Stimulated activated CD4-positive, alpha-beta T cell treated with anti-CD3 and anti-CD28 coated beads, Interleukin-1b, Interleukin-23, amount 100 ng/mL, for 4 hours (primary cell): ENCODE measurements around the gene ZNF611.
"Not testable (repeated sequence)": the region's sequence is repeated elsewhere in the genome, so short reads cannot be mapped to it uniquely, and the experiment has no call there.

ENCODE experiments used
- DNase-seq, 2 donors: peaks; one replicate each; pipeline ENCODE4 v3.0.0-alpha.2; 2020; ENCODE audit warnings: low read depth in 2 of 2

ZNF611 gene

DNA sequence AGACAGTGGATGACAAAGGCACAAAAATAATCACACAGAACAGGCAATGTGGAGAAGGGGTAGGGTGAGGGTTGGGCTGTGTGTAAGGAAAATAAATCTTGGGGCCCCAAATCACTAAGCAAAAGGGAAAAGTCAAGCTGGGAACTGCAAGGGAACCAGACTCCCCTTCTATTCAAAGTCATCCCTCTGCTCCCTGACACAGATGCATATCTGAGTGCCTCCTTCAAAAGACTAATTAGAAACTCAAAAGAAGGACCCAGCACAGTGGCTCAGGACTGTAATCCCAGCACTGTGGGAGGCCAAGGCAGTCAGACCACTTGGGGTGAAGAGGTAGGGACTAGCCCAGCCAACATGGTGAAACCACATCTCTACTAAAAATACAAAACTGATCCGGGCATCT is 18.3 kb downstream of the ZNF611 start:
- DNase-seq: no peak

DNA sequence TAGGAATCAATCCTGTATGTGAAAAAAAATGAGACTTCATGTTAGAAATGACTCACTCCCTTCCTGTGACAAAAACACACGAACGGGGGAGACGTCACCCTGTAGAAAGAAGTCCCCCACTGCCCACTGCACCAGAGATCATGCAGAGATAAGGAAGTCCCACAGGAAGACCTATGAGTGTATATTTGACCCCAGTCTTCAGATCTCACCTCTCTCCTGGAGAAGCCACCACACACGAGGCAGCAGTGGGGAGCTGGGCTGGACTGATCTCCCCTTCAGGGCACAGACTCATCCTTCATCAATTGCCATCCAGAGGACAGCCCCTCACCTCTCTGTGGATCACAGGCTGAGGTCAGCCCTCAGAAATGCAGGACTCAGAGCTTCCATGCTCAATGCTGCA is 18.9 kb downstream of the ZNF611 start:
- DNase-seq: not testable (repeated sequence)

DNA sequence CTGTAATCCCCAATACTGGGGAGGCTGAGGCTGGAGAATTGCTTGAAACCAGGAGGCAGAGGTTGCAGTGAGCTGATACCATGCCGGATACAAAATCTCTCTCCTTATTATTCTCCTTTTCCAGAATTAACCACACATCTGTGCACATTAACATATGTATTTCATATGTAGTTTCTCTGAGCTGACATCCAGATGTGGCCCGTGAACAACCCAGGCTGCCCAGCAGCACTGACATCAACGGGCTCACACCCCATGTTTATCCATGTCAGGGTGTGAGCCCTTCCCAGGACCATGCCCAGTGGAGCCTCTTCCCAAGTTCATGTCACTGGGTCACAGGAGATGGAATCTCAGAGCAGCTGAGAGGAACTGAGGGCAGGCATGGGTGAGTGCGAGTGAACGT is 19.5 kb downstream of the ZNF611 start:
- DNase-seq: not testable (repeated sequence)

DNA sequence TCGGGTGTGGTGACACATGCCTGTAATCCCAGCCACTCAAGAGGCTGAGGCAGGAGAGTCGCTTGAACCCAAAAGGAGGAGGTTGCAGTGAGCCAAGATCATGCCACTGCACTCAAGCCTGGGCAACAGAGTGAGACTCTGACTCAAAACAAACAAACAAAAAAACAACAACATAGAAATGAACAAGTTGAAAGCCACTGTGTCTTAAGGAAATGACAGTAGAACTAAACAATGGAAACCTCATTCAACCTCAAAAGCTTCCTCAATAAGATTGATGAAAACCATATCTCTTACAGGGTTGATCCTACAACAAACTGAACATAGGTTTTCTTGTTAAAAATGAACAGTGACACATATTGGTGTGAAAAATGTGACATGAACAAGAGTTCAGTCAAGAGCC is 21.8 kb downstream of the ZNF611 start:
- DNase-seq: not testable (repeated sequence)

DNA sequence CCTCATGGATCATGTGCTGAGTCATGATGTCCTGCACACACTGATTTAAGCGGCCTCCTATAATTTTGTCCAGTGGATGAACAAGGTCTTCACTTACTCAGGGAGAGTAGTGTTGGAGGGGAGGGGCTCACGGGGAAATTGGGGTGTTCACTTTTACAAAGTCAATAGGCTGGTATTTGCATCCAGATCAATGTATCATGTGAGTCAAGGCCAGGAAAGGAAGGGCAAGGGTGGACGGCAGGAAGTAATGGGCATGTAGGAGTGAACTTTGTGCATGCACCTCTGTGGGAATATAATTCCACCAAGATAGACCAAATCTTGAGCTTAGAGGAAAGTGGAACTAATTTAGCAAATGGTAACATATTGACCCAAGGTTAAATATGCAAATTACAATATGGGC is 23.2 kb downstream of the ZNF611 start:
- not testable (repeated sequence) for DNase-seq

DNA sequence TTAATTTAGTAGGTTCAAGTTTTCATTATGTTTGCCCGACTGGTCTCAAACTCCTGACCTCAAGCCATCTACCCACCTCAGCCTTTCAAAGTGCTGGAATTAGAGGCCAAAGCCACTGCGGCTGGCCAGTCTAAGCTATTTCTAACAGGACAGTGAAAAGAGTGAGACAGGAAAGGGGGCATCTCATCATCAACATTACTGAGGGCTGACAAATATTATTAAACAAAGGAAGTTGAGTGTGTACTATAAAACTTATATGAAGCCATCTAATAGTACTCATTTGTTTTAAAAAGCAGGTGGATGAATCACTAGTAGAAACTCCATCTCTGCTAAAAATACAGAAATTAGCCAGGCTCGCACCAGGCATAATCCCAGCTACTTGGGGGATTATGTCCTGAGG is 24.3 kb downstream of the ZNF611 start:
- DNase-seq: no peak

DNA sequence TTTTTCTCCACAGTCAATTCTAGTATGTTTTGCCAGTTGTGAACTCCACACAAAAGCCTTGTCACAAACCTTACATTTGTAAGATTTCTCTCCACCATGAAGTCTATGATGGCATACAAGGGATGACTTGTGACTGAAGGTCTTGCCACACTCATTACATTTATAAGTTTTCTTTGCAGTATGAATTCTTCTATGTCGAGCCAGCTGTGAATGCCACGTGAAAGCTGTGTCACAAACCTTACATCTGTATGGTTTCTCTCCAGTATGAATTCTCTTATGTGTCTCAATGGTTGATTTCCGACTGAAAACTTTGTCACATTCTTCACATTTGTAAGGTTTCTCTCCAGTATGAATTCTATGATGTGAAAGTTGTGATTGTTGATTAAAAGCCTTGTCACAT is 29.2 kb downstream of the ZNF611 start:
- not testable (repeated sequence) for DNase-seq

DNA sequence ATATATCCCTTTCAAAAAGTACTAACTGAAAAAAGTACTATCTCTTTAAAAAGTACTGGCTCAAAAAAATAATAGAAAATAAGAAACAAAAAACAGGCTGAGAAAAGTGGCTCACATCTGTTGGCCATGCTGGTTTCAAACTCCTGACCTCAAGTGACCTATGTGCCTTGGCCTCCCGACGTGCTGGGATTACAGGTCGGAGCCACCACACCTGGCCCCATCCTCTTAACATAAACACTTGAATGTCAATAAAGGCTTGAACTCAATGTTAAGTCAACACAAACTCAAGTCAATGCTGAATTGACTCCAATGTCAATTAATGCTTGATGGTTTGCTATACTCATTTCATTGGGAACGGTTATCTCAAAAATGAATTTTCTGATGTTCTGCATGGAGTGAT is 30.9 kb downstream of the ZNF611 start:
- DNase-seq: no peak

DNA sequence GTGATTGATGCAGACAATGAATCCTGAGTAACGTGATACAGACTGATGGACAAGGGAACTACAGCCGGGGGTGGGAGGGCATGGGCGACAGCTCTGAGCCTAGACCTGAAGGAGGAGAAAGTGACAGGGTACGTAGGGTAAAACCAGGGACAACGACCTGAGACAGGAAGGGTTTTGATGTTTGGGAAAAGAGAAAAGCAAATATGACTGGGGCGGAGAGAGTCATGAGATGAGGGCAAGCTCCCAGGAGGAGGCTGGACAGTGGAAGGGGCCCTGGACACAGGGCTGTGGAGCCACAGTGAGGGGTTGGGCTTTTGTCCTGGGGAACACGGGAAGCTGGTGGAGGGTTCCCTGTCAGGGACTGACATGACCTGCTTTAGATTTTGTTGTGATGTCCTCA is 34.2 kb downstream of the ZNF611 start:
- no peak for DNase-seq

DNA sequence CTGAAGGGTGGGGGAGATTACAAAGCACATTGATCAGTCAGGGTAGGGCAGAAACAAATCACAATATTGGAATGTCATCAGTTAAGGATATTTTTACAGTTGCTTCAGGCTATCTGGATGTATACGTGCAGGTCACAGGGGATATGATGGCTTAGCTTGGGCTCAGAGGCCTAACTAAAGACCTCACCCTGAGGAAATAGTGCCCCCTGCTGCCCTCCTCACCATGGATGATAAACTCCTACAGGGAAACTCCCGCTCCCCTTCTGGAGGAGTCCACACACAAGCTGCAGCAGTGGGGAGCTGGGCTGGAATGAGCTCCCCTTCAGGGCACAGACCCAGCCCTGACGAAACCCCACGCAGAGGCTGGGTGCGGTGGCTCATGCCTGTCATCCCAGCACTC is 35.3 kb downstream of the ZNF611 start:
- DNase-seq: not testable (repeated sequence)

DNA sequence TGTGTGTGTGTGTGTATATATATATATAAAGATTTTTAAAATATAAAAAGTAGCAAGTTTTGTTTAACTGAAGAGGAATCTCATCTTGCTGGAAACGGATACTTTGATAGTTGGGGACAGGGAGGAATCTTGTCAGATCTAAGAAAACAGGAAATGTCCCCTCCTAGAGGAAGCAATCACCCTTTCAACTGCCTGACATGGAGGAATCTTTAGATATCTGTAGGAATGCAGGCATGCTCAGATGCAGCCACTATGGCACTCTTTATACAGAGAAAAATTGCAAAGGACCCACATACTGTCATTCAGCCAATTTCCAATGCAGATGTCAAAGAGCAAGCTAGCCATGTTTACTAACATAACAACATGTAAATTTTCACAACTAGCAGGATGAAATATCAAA is 38.8 kb downstream of the ZNF611 start:
- no peak for DNase-seq

DNA sequence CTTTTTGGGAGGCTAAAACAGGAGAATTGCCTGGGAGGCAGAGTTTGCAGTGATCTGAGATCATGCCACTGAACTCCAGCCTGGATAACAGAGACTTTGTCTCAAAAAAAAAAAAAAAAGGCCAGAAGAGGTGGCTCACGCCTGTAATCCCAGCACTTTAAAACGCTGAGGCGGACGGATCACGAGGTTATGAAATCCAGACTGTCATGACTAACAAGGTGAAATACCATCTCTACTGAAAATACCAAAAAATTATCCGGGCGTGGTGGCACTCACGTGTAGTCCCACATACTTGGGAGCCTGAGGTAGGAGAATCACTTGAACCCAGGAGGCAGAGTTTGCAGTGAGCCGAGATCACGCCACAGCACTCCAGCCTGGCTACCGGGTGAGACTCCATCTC is 39.9 kb downstream of the ZNF611 start:
- DNase-seq: no peak

DNA sequence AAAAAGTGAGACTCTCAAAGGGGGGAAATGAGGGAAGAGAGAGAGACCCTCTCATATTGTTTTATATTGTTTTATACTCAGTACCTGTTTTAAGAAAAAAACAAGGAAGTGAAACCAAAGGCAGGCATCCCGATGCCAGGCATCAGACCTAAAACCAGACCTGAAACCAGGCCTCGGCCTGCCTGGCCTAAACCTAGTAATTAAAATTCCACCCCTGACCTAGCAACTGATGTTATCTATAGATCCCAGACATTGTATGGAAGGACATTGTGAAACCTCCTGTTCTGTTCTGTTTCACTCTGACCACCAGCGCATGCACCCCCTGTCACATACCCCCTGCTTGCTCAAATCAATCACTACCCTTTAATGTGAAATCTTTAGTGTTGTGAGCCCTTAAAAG is 40.6 kb downstream of the ZNF611 start:
- not testable (repeated sequence) for DNase-seq

DNA sequence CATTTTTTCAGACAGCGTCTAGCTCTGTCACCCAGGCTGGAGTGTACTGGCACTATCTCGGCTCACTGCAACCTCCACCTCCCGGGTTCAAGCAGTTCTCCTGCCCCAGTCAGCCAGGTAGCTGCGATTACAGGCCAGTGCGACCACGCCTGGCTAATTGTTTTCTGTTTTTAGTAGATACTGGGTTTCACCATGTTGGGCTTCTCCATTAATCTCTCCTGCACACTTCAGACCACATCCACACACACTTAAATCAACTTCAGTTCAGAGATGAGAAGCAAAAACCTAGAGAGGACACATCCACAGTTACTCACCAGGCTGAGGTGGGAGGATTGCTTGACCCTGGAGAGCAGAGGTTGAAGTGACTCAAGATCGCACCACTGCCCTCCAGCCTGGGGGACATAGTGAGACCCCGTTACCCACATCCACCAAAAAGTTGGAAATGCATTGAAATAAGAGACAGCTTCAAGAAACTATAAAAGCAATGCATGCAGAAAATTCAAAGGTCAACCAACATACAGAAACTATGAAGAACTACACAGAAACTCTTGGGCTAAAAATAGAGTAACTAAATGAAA is 42.3 kb downstream of the ZNF611 start:
- DNase-seq: no peak

DNA sequence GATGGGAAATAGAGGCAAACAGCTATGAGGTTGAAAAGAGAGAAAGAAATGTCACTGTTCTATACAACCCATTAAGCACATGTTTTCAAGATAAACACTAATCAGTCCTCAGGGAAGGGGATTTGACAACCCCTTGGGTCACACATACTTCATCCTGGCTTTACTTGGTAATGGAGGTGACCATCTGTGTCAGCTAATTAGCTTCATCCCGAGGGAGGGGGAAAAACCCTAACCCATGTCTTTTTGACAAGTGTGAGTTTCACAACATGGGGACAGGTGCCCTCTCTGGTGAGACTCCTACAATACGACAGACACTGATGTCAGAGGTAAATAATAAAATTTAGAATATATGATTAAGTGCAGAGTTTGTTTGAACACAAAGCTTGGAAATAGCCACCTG is 43.1 kb downstream of the ZNF611 start:
- no peak for DNase-seq

DNA sequence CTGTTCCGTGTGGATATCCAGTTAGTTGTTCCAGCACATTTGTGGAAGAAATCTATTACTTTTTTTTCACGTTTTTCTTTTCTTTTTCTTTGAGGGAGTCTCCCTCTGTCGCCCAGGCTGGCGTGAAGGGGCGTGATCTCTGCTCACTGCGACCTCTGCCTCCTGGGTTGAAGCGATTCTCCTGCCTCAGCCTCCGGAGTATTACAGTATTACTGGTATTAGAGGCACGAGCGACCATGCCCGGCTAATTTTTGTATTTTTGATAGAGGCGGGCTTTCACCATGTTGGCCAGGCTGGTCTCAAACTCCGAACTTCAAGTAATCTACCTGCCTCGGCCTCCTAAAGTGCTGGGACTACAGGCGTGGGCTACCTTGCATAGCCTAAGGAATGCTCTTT is 43.6 kb downstream of the ZNF611 start:
- DNase-seq: no peak

DNA sequence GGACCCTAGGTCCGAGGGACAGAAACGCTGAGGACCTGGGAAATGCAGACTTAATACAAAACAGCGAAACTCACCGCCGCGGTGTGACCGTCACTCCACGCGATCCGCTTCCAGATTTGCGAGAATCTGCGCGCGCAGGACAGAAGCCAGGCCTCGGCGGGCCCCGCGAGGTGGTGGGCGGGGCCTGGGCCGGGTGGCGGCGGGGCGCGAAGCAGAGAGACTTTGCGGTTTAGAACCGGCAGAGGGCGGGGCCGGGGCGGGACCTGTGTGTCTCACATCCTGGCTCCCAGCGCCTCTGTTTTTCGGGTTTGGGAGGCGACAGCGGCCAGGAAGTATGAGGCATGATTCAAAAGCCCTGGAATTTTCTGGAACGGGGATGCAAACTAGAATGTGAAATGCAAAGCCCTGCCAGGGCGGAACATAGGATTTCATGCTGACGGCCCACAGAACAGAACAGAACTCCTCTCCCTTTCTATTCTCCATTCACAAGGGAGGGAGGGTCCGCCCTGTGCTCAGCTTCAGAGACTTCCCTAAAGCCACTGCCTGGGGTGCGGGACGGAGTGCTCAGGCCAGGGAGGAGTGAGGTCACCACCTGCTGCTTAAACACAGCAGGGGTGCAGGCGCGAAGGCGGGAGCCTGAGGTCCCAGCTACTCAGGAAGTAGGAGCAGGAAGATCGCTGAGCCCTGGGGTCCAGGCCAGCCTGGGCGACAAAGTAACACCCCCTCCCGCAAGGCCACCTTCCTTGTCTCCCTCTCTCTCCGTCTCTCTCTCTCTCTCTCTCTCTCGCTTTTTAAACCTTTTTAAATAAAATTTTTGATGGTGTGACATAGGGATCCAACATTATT is 44.3 kb downstream of the ZNF611 start:
- DNase-seq: peak; percentile 87 to 92

DNA sequence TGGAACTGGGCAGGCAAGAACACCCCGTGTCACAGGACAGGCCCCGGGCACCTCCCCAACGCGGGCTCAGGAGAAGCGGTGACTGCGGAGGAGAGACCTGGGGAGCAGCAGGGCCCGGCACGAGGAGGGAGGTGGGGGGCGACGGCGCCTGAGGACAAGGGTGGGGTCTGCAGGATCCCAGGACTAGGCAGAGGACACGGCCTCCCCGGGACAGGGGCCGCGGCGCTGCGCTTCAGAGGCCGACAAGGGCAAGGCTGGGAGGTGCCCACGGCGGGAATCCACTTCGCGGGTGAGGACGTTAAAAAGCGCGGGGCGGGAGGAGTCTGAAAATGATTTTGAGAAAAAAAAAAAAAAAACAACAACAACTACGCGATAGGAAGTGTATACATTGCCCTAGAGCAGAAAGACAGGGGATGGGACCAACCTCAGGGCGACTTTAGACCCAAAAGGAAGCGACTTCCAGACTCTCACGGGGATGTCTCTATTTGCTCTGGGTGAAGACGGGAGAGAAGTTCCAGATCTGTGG is 44.9 kb downstream of the ZNF611 start:
- peak; percentile 3 to 26 for DNase-seq

DNA sequence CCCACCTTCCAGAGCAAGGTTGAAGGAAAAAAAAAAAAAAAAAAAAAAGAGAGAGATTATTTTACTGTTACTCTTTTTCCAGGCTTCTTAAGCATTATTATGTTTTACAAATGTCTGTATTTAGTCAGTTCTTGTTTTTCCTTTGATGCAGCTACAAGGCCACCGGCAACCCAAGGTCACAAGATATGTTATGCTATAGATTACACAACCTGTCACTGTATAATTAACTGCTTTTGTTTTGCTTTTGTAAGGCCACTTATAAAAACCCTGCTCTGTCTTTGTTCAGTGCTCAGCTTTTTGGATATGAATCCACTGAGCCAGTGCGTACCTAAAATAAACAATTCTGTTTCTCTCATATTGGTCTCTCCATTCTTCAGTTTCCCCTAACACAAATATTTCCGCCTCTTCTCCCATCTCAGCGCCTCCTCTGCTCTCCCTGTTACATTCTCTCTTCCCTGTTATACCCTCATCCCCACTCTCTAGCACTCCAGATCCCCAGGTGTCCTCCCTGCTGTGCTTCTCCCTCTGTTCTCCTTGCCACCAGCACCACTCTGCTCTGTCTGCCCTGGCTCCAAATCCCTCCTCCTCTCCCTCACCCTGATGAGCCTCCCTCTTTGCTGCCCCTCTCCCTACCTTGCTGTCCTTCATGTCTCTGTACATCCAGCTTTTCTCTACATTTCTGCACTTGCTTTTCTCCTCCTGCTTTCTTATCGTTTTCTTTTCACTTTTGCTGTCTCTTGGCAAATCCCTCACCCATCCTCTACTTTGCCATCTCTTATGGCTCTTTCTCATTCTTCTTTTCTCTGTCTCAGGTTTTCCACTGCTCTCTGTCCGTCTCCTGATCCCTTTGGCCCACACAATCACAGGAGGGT is 45.7 kb downstream of the ZNF611 start:
- DNase-seq: not testable (repeated sequence)

DNA sequence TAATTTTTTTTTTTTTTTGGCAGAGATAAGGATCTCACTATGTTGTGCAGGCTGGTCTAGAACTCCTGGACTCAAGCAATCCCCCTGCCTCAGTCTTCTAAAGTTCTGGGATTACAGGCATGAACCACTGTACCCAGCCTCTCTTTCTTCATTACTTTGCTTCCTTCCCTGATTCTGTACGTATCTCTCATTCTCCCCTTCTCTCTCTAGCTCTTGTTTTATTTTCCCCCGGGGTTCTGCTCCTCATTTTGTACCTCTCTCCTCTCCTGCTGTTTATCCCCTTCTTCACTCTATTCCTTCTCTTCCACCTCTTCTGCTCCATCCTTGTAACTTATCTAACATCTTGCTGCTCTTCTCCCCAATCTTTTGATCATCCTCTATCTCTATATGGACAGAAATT is 46.5 kb downstream of the ZNF611 start:
- no peak for DNase-seq

DNA sequence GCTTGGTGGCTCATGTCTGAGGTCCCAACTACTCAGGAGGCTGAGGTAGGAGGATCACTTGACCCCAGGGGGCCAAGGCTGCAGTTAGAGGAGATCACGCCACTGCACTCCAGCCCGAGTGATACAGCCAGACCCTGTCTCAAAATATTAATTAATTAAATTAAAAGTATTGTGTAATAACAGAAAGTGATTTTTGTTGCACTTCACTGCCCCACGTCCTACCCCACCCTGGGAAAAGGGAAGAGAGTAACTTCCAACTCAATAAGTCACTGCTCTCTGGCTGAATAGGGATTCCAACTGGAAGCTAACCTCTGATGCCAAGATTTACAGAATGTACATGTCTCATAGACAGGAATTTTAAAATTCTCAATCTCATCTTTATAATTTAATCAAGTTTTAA is 47.2 kb downstream of the ZNF611 start:
- DNase-seq: no peak

DNA sequence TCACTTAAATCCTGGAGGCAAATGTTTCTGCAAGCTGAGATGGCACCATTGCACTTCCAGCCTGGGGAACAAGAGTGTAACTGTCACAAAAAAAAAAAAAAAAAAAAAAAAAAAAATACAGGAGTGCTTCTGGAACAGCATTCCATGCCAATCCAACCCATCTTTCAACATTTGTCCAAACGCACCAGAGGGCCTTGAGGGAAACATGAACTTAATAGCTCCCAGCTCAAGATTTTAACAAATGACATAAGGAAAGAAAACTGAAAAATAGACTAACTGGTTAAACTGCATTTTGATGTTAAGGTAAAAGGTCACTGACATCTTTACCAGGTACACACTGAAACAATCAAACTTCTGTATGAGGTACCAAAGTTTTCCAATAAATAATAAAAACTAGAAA is 49.0 kb downstream of the ZNF611 start:
- DNase-seq: no peak
